Stimulated activated CD4-positive, alpha-beta T cell treated with anti-CD3 and anti-CD28 coated beads, Interleukin-4, amount 100 ng/mL, for 48 hours (primary cell): ENCODE results near the gene CD79A.

Experiments used
- DNase-seq, 2 donors: peaks; one replicate each; pipeline ENCODE4 v3.0.0-alpha.2; 2020; ENCODE audit warnings: low read depth in 2 of 2

Gene CD79A

GRCh38 chr19:41918653-41919244 is 41.7 kb downstream of the CD79A start:
- no peak for DNase-seq

GRCh38 chr19:41919948-41920712 is 43.1 kb downstream of the CD79A start:
- no peak for DNase-seq

- DNase-seq: no peak
These were observed 44.0 kb downstream of the CD79A start for GRCh38 chr19:41920882-41921576.

GRCh38 chr19:41921577-41922576 is 44.8 kb downstream of the CD79A start:
- DNase-seq: no peak

DNA sequence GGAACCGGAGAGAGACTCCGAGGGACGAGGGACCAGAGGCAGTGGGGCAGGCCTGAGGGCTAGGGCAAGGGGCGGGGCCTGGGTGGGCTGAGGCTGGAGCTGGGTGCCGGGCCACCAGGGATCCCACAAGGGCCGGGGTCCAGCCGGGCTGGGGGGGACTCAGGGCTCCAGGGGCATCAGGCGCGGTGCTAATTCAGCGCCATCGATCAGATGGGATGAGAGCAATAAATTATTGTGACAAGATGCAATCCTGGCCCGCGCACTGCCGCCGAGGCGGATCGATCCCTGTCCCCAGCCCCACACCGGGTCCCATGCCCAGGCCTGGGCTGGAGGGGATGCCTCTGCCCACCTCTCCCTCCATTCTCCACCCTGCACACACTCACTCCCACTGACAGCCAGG is 45.5 kb downstream of the CD79A start:
- no peak for DNase-seq

DNA sequence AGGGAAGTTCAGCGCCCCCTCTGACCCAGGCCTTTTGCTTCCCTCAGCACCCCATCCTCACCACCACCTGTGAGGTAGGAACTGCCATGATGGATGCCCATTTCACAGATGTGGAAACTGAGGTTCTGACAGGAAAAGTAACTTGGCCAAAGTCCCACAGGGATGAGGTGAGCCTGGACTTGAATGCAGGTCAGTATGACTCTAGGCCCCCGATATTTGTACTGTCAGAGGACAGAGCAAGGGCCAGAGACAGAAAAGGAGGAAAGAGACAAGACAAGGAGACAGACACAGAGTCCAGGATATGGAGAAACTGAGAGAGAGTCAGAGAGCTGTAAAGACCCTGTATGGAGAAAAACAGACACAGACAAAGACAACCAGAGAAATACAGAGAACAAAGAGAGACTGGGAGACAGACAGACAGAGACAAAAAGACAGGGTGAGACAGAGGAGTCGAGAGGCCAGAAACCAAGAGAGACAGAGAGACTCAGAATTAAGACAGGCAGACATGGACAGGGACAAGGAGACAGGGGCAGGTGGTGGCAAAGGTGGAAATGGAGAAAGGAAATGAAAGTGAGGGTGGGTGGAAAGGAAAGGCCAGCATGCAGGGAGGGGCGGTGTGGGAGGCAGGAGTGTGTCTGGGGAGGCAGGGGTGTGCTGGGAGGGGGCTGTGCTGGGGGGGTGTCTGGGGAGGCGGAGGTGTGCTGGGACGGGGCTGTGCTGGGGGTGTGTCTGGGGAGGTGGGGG is 46.1 kb downstream of the CD79A start:
- DNase-seq: no peak

DNA sequence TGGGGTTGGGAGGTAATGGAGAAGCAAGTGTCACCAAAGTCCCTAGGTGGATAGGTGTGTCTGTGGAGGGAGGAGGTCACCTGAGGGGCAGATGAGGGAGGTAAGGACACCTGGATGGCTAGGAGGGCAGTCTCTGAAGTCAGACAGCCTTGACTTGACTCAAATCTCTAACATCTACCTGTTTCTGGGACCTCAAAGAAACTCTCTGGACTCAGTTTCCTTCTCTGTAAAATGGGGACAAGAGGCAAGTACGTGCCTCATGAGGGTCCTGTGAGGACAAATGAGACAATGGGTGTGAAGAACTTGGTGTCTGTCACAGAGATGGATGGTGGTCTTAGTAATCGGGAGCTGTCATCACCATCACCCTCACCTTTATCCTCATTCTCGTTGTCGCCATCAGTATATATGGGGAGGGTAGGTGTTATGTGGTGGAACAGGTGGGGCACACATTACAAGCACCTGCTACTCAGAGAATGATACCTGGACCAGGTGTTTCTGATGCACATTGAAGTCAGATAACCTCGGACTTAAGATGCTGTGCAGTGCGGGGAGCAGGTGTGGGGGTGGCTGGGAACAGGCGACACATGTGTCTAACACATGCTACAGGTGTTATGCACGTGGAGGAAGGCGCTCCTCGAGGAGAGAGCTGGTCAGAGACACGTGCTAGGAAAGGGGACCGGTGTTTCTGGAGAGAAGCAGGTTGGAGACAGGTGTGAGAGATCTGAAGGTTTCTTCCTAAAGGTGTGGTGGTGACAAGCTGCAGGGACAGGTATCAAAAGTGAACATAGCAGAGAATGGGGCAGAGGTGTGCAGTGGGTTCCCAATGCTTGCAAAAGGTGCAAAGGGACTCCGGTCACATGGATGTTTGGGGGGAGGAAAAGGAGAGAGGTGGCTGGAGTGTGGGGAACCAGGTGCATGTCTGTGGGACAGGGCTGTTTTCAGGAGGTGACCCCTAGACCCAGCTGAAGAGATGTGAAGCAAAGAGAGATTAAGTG is 47.4 kb downstream of the CD79A start:
- no peak for DNase-seq

DNA sequence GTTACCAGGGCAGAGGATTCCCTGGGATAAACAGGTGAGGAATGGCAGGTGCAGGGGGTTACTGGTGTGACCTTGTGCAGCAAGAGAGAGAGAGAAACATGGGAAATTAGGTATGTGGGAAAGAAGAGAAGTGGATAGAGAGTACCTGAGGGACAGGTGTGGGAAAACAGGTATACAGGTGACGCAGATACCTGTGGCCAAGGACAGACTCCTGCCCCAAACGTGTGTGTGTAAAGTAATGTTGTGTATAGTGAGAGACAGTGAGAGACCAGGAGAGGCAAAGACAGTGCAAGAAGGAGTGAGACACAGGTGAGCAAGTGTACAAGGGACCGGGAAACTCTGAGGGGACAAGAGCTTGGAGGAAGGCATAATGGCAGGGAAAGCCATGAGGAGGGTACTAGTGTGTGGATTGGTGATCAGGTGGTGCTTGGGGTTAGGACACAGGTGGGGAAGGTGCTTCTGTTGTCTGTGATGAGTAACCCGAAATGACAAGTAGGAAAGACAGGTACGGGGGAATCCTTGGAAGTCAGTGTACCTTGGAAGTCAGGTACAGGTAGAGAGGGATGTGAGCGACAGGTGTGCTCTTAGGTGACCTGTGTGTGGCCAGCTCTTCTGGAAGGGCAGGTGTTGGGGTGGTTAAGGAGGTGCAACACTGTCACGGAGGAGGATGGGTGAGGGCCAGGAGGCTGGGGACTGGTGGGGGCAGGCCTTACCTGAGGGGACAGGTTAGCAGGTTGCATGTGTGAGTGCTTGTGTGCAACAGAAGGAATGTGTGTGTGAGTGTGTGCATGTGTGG is 48.3 kb downstream of the CD79A start:
- no peak for DNase-seq

DNA sequence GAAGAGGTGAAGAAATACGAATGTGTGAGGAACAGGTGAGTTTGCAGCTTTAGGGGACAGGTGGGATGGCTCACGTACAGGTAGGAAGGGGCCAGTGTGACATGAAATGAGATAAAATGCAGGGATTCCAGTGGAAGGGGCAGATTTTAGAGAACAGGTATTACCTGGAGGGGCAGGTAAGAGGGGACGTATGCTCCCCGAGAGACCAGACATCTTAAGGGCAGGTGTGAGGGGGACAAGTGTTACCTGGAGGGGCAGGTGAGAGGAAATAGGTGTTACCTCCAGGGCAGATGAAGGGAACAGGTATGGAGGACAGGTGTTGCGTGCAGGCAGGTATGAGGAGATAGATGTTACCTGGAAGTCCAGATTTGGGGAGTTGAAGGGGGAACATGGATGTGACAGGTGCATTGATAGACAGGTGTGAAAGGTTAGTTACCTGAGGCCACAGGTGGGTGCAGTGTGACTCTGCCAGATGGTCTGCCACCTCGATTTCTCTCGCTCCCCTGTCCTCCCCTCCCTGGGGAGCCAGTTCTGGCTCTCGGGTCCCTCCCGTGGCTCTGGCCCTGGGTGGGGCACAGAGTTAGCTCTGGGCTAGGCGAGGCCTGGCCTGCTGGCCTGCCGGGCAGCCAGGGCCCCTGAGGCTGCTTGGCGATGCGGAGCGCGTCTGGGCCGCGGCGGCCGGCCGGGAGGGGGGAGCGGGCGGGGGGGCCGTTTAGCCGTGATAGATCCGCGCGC is 49.1 kb downstream of the CD79A start:
- DNase-seq: no peak

GRCh38 chr19:41926763-41927496 is 49.9 kb downstream of the CD79A start:
- no peak for DNase-seq

- DNase-seq: no peak
These were observed 50.6 kb downstream of the CD79A start for GRCh38 chr19:41927497-41928192.

DNA sequence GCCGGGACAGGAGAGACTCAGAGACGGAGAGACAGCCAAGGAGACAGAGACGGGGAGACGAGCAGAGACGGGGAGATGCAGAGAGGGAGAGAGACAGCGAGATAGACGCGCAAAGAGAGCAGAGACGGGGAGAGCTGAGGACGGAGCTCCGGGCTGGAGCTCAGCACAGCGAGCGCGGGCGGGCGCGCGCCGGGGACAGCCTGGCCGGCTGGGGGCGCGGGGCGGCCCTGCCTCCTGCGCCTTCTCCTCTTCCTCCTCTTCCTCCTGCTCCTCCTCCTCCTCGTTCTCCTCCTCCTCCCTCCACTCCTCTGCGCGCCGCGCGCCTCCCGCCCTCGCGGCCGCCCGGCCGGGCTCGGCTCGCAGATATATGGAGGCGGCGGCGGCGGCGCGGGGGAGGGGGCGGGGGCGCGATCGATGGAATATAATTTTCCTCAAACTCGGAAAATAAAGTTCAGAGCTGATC is 51.2 kb downstream of the CD79A start, which contains the start of gene ERFL:
Gene ERFL (minus strand): TSS at position 229 of the 463 bp plus-strand sequence. CDS start 15,530 bp downstream, outside the sequence.
- peak in 1 of 2 donors; percentile 25 for DNase-seq

DNA sequence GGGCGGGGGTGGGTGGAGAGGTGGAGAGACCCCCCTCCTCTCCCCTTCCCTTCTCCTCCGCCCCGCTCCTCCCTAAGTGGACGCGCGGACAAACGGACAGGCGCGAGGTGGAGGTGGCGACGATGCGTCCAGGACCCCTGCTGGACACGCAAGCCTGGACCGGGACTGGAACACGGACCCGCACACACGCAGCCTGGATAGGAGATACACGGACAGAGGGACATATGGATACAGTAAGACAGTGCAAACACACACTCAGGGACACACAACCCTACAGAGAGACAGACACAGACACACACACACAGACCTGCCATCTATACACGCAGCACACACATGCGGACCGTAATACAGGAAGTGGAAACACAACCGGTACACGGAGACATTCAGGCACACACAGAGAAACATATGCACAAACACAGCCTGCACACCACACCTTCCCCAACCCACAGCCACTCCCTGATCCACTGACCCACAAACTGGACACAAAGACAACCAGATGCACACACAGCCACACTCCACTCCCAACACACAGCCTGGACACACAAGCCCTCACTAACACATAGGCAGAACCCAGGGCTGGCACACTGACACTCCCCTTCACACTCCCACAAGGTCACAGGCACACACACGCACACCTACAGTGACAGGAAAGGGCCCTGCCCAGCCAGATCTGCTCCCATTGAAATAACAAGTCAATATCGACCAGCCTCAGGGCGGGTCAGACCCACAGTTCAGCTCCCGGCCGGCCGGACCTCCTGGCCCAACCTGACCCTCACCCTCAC is 51.9 kb downstream of the CD79A start:
- no peak for DNase-seq

DNA sequence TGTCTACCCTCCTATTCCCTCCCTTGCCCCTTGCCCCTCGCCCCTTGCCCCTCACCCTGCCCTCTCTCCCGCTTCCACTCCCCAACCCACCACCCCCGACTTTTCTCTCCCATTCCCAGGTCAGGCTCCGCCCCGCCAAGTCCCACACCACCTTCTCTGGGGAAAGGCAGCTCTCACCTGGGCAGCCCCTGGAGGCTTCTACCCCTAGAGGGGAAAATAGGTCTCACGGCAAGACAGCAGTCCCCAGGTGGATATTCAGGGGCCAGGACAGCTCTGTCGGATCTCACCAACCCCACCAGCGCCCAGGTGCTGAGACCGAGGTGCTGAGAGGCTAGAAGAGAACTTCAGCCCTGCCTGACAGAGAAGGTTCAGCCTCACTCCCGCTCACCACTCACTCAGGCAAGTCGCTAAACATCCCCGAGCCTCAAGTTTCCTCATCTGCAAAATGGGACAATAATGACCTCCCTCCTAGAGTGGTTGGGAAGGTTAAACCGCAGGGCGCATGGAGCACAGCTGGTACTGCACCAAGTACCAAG is 52.5 kb downstream of the CD79A start:
- DNase-seq: no peak

GRCh38 chr19:41930322-41930722 is 53.2 kb downstream of the CD79A start:
- DNase-seq: no peak
